ENCODE data around the gene CAPN15. TPM values are rescaled to one million over a fixed set of nuclear protein-coding genes. Genes with fewer than 3 reads are reported as not detected.
A peak's percentile ranks its signal among the peaks of the same experiment; 100 is the strongest.

The CAPN15 gene
- total RNA-seq, 1 donor from 2014 or later = 60.3 TPM

DNA sequence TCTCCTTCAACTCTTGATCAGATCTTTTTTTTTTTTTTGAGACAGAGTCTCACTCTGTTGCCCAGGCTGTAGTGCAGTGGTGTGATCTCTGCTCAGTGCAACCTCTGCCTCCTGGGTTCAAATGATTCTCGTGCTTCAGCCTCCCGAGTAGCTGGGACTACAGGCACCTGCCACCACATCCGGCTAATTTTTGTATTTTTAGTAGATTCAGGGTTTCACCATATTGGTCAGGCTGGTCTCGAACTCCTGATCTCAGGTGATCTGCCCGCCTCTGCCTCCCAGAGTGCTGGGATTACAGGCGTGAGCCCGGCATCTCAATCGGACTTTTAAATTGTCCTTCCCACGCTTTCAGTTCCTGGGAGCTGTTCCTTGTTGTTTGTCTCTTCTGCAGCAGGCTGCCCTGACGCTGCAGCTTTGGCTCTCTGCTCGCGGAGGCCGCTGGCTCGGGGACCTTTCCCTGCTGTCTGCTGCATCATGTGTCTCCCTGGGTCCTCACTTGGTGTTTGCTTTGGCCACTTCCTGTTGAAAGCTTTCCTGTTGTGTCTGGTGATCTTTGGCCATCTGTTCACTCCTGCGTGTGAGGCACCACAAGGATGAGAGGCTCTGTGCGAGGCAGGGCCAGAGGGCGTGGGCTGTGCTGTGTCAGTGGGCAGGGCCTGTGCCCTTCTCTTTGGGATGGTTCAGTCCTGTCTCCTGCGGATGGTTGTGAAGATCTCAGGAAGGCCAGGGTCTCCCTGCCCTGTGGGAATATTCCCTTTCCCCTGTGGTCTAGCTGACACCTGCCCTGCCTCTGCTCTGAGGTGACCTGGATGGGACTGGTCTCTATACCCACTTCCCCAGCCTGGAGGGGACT lies 18.4 kb upstream of the CAPN15 start:
- DNase-seq (ENCODE audit: low read depth, low spot score) = no peak
- TF ChIP-seq, protein P1, sequence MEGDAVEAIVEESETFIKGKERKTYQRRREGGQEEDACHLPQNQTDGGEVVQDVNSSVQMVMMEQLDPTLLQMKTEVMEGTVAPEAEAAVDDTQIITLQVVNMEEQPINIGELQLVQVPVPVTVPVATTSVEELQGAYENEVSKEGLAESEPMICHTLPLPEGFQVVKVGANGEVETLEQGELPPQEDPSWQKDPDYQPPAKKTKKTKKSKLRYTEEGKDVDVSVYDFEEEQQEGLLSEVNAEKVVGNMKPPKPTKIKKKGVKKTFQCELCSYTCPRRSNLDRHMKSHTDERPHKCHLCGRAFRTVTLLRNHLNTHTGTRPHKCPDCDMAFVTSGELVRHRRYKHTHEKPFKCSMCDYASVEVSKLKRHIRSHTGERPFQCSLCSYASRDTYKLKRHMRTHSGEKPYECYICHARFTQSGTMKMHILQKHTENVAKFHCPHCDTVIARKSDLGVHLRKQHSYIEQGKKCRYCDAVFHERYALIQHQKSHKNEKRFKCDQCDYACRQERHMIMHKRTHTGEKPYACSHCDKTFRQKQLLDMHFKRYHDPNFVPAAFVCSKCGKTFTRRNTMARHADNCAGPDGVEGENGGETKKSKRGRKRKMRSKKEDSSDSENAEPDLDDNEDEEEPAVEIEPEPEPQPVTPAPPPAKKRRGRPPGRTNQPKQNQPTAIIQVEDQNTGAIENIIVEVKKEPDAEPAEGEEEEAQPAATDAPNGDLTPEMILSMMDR (conservative IDR thresholded peaks at IDR 0.05) = no peak
- Mint-ChIP-seq H3K4me1 (peaks cover 6% of the 10 kb centered on the region), H3K9me3 (no peaks in the 10 kb centered on the region), H3K27me3 (ENCODE audit: low read depth) (no peaks in the 10 kb centered on the region), H3K27ac (ENCODE audit: unreplicated experiment) (peak overlapping the region; percentile 81), H3K36me3 (ENCODE audit: low read depth) (peaks cover 4% of the 10 kb centered on the region), H3K4me3 (no peak overlapping the region)

DNA sequence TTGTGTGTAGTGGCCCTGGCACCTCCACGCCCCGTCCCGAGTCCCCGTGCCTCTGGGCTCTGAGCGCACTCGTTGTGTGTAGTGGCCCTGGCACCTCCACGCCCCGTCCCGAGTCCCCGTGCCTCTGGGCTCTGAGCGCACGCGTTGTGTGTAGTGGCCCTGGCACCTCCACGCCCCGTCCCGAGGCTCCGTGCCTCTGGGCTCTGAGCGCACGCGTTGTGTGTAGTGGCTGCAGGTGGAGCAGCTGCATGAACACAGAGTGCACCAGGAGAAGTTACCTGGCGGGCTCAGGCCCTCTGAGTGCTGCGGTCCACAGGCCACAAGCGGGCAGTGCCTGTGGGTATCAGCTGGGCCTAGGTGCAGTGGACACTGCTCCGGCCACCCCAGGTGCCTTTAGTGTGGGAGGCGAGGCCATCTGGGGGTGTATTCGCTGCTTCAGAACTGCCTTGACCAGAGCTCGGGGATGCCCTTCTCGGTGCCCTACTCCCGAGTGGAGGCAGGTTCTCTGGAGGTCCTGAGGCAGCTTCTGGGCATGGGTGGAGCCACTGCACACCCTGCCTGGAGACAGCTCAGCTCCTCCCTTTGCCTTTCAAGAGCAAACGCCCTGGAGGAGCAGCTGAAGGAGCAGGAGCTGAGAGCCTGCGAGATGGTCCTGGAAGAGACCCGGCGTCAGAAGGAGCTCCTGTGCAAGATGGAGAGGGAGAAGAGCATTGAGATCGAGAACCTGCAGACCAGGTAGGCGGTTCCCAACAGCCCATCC lies 17.3 kb upstream of the CAPN15 start:
- TF ChIP-seq, protein P1 (conservative IDR thresholded peaks at IDR 0.05) = no peak
- no peaks in the 10 kb centered on the region for H3K9me3 Mint-ChIP-seq
- no peaks in the 10 kb centered on the region for H3K27me3 Mint-ChIP-seq (ENCODE audit: low read depth)
- no peak overlapping the region for H3K4me3 Mint-ChIP-seq
- no peak overlapping the region for H3K27ac Mint-ChIP-seq (ENCODE audit: unreplicated experiment)
- H3K36me3 Mint-ChIP-seq (ENCODE audit: low read depth) = peaks cover 4% of the 10 kb centered on the region
- DNase-seq (ENCODE audit: low read depth, low spot score) = no peak
- peaks cover 6% of the 10 kb centered on the region for H3K4me1 Mint-ChIP-seq

- no peaks in the 10 kb centered on the region for H3K9me3 Mint-ChIP-seq
- peak overlapping the region; percentile 76 for H3K27ac Mint-ChIP-seq (ENCODE audit: unreplicated experiment)
- H3K4me3 Mint-ChIP-seq = no peak overlapping the region
- H3K27me3 Mint-ChIP-seq (ENCODE audit: low read depth) = no peaks in the 10 kb centered on the region
- DNase-seq (ENCODE audit: low read depth, low spot score) = no peak
- TF ChIP-seq, protein P1 (conservative IDR thresholded peaks at IDR 0.05) = no peak
- H3K4me1 Mint-ChIP-seq = peaks cover 6% of the 10 kb centered on the region
- H3K36me3 Mint-ChIP-seq (ENCODE audit: low read depth) = peaks cover 6% of the 10 kb centered on the region
Measured at GRCh38 chr16:512802-513201, 14.7 kb upstream of the CAPN15 start.

GRCh38 chr16:513950-514349 lies 13.6 kb upstream of the CAPN15 start:
- H3K36me3 Mint-ChIP-seq (ENCODE audit: low read depth) = peaks cover 6% of the 10 kb centered on the region
- no peak overlapping the region for H3K4me3 Mint-ChIP-seq

DNA sequence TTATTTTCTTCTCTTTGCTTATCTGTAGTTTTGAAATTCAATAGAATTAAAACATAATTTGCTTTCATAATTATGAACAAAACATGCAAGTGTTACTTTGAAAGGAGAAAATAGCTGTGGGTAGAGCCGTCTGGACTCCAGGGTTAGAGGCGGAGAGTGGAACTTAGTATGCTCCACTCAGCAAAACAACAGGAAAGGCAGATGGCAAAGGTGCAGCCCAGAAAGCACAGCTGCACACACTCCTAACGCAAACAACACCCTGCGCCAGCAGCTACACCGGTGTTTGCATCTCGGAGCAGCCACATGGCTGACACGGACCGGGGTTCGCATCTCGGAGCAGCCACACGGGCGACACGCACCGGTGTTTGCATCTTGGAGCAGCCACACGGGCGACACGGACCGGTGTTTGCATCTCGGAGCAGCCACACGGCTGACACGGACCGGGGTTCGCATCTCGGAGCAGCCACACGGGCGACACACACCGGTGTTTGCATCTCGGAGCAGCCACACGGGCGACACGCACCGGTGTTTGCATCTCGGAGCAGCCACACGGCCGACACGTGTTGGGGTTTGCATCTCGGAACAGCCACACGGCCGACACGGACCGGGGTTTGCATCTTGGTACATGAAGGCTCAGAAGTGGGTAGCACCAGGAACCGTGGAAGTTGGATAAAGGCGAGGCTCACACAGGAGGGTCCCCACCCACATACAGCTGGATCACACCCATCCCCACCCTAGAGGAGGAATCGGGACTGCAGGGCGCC lies 12.2 kb upstream of the CAPN15 start:
- no peak overlapping the region for H3K4me3 Mint-ChIP-seq
- H3K36me3 Mint-ChIP-seq (ENCODE audit: low read depth) = peaks cover 2% of the 10 kb centered on the region
- H3K27me3 Mint-ChIP-seq (ENCODE audit: low read depth) = no peaks in the 10 kb centered on the region
- no peaks in the 10 kb centered on the region for H3K4me1 Mint-ChIP-seq
- TF ChIP-seq, protein P1 (conservative IDR thresholded peaks at IDR 0.05) = no peak
- H3K27ac Mint-ChIP-seq (ENCODE audit: unreplicated experiment) = no peak overlapping the region
- H3K9me3 Mint-ChIP-seq = no peaks in the 10 kb centered on the region
- no peak for DNase-seq (ENCODE audit: low read depth, low spot score)

More at GRCh38 chr16:513950-514349, 13.6 kb upstream of the CAPN15 start:
- peaks cover 5% of the 10 kb centered on the region for H3K4me1 Mint-ChIP-seq
- TF ChIP-seq, protein P1 (conservative IDR thresholded peaks at IDR 0.05) = no peak
- H3K27me3 Mint-ChIP-seq (ENCODE audit: low read depth) = no peaks in the 10 kb centered on the region
- H3K27ac Mint-ChIP-seq (ENCODE audit: unreplicated experiment) = no peak overlapping the region
- H3K9me3 Mint-ChIP-seq = no peaks in the 10 kb centered on the region
- no peak for DNase-seq (ENCODE audit: low read depth, low spot score)

Data from neural crest cell (in vitro differentiated cells).